22Rv1 (cell line): ENCODE results near the gene TIMM44.

Source experiments
- H3K27ac ChIP-seq: fragments of 450-650 bp; 2 replicates; pipeline ENCODE4 v1.5.1; 2017
- ZFX ChIP-seq: fragments of 450-650 bp; IDR thresholded peaks from 2 replicates; pipeline ENCODE4 v1.6.1; 2017; ENCODE audit warnings: antibody characterized with exemption, borderline replicate concordance
- TF ChIP-seq, protein P1 (sequence below): fragments of 450-650 bp; IDR thresholded peaks from 2 replicates; pipeline ENCODE4 v1.5.1; 2017; ENCODE audit warnings: mild to moderate bottlenecking

TIMM44 gene

DNA sequence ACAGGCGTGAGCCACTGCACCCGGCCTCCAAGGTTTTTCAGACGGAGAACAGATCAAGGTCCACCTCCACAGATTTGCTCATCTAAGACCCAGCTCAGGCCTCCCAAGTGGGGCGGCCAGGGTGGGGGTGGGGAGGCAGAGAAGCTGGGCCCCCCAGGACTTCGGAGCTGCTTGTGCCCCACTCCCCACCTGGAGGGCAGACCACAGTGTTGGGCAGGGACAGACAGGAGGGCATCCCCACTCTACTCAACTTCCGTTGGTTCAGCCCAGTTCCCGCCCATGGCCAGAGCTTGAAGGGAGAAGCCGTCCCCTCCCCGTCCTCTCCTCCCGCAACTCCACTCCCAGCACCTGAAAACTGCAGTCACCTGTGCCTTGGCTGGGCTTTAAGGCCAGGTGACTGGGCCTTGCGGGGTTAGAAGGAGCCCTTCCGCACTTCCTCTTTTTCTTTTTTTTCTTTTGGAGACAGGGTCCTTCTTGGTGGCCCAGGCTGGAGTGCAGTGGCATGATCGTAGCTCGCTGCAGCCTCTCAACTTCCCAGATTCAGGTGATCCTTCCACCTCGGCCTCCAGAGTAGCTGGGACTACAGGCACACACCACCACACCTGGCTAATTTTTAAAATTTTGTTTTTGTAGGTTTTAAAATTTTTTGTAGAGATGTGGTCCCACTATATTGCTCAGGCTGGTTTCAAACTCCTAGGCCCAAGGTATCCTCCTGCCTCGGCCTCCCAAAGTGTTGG lies 55.9 kb downstream of the TIMM44 start:
- H3K27ac ChIP-seq, result no peak overlapping the region
- no peak for TF ChIP-seq ZFX
- TF ChIP-seq, protein P1, sequence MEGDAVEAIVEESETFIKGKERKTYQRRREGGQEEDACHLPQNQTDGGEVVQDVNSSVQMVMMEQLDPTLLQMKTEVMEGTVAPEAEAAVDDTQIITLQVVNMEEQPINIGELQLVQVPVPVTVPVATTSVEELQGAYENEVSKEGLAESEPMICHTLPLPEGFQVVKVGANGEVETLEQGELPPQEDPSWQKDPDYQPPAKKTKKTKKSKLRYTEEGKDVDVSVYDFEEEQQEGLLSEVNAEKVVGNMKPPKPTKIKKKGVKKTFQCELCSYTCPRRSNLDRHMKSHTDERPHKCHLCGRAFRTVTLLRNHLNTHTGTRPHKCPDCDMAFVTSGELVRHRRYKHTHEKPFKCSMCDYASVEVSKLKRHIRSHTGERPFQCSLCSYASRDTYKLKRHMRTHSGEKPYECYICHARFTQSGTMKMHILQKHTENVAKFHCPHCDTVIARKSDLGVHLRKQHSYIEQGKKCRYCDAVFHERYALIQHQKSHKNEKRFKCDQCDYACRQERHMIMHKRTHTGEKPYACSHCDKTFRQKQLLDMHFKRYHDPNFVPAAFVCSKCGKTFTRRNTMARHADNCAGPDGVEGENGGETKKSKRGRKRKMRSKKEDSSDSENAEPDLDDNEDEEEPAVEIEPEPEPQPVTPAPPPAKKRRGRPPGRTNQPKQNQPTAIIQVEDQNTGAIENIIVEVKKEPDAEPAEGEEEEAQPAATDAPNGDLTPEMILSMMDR, result no peak

- no peak overlapping the region for H3K27ac ChIP-seq
- TF ChIP-seq, protein P1, result no peak
- TF ChIP-seq ZFX, result no peak
These were observed 57.6 kb downstream of the TIMM44 start for GRCh38 chr19:7885818-7886217.

DNA sequence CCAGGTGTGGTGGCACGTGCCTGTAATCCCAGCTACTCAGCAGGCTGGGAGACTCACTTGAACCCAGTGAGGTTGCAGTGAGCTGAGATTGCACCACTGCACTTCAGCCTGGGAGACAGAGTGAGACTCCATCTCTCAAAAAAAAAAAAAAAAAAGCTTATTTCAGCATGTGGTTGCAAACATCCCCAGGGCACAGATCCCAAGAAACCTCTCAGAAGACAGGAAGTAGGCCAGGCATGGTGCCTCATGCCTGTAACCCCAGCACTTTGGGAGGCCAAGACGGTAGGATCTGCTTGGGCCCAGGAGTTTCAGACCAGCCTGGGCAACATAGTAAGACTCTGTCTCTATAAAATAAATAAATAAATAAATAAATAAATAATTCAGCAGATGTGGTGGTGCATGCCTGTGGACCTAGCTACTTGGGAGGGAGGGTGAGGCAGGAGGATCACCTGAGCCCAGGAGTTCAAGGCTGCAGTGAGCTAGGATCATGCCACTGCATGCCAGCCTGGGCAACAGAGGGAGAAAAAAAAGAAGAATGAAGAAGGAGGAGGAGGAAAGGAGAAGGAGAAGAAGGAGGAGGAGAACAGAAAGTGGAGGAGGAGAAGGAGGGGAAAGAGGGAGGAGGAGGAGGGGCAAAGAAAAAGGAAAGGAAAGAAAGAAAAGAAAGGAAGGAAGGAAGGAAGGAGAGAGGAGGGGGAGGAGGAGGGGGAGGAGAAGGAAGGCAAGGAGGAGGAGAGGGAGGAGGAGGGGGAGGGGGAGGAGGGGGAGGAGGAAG lies 59.5 kb downstream of the TIMM44 start:
- no peak overlapping the region for H3K27ac ChIP-seq
- TF ChIP-seq, protein P1, result no peak
- no peak for TF ChIP-seq ZFX

DNA sequence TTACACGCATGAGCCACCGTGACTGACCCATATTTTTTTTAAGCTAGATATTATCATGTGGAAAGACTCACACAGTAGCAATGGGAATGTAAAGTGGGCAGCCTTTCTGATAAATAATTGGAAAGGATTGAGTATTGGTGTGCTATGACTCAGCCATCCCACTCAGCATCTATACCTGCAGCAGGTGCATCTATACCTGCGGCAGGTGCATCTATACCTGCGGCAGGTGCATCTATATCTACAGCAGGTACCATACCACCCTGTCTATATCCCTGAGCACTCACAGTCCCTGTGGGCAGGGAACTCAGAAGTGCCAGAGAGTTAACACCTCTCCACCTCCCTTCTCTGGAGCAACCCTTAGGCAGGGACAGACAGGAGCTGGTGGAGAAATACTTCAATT lies 60.4 kb downstream of the TIMM44 start:
- no peak for TF ChIP-seq ZFX
- TF ChIP-seq, protein P1, result no peak
- no peak overlapping the region for H3K27ac ChIP-seq

GRCh38 chr19:7881910-7882309 lies 61.6 kb downstream of the TIMM44 start:
- no peak overlapping the region for H3K27ac ChIP-seq
- no peak for TF ChIP-seq ZFX
- TF ChIP-seq, protein P1, result no peak

GRCh38 chr19:7879836-7880235 lies 63.6 kb downstream of the TIMM44 start:
- TF ChIP-seq ZFX, result no peak
- TF ChIP-seq, protein P1, result no peak
- no peak overlapping the region for H3K27ac ChIP-seq
